HL-60 (cell line): ENCODE data around the gene AIRE.

Experiments
- DNase-seq, 2 experiments: peaks; one replicate each; pipeline ENCODE4 v3.0.0-alpha.2; 2010 to 2020; ENCODE audit warnings: low read depth in 1 of 2, low spot score in 1 of 2
- H3K27ac ChIP-seq: fragments of 250-450 bp; sonication (Bioruptor Pico); replicated peaks from 2 replicates; pipeline ENCODE4 v1.5.1; 2020; ENCODE audit warnings: mild to moderate bottlenecking, moderate library complexity
- H3K27me3 ChIP-seq: fragments of 250-450 bp; sonication (Bioruptor Pico); 2 replicates; pipeline ENCODE4 v1.5.1; 2021; ENCODE audit warnings: mild to moderate bottlenecking, moderate library complexity; ENCODE audit not compliant: insufficient read depth, poor library complexity, severe bottlenecking
- H3K4me3 ChIP-seq: replicated peaks from 2 replicates; pipeline ENCODE4 v1.5.1; 2011; ENCODE audit warnings: mild to moderate bottlenecking, control low read depth, low read length; ENCODE audit not compliant: insufficient read depth
- GABPA ChIP-seq: IDR thresholded peaks from 2 replicates; pipeline ENCODE4 v1.6.1; 2012; ENCODE audit warnings: low read depth
- POLR2AphosphoS5 ChIP-seq: IDR thresholded peaks from 2 replicates; pipeline ENCODE4 v1.6.1; 2012; ENCODE audit warnings: low read depth
- REST ChIP-seq: IDR thresholded peaks from 2 replicates; pipeline ENCODE4 v1.6.1; 2012; ENCODE audit warnings: low read depth; ENCODE audit not compliant: insufficient replicate concordance
- SPI1 ChIP-seq: IDR thresholded peaks from 2 replicates; pipeline ENCODE4 v1.6.1; 2012; ENCODE audit warnings: low read depth, mild to moderate bottlenecking, borderline replicate concordance
- TF ChIP-seq, protein P1 (sequence below): IDR thresholded peaks from one replicate; pipeline ENCODE4 v1.5.1; 2011; ENCODE audit warnings: low read length, control low read depth, inconsistent platforms; ENCODE audit not compliant: insufficient read depth

Gene AIRE

GRCh38 chr21:44326272-44326647, 40.6 kb downstream of the AIRE start:
- no peak overlapping the region for H3K4me3 ChIP-seq
- H3K27me3 ChIP-seq: no peaks in the 10 kb centered on the region
- TF ChIP-seq, protein P1, sequence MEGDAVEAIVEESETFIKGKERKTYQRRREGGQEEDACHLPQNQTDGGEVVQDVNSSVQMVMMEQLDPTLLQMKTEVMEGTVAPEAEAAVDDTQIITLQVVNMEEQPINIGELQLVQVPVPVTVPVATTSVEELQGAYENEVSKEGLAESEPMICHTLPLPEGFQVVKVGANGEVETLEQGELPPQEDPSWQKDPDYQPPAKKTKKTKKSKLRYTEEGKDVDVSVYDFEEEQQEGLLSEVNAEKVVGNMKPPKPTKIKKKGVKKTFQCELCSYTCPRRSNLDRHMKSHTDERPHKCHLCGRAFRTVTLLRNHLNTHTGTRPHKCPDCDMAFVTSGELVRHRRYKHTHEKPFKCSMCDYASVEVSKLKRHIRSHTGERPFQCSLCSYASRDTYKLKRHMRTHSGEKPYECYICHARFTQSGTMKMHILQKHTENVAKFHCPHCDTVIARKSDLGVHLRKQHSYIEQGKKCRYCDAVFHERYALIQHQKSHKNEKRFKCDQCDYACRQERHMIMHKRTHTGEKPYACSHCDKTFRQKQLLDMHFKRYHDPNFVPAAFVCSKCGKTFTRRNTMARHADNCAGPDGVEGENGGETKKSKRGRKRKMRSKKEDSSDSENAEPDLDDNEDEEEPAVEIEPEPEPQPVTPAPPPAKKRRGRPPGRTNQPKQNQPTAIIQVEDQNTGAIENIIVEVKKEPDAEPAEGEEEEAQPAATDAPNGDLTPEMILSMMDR: no peak
- TF ChIP-seq REST (no peak), SPI1 (no peak)
- no peak for DNase-seq
- no peak overlapping the region for H3K27ac ChIP-seq

DNA sequence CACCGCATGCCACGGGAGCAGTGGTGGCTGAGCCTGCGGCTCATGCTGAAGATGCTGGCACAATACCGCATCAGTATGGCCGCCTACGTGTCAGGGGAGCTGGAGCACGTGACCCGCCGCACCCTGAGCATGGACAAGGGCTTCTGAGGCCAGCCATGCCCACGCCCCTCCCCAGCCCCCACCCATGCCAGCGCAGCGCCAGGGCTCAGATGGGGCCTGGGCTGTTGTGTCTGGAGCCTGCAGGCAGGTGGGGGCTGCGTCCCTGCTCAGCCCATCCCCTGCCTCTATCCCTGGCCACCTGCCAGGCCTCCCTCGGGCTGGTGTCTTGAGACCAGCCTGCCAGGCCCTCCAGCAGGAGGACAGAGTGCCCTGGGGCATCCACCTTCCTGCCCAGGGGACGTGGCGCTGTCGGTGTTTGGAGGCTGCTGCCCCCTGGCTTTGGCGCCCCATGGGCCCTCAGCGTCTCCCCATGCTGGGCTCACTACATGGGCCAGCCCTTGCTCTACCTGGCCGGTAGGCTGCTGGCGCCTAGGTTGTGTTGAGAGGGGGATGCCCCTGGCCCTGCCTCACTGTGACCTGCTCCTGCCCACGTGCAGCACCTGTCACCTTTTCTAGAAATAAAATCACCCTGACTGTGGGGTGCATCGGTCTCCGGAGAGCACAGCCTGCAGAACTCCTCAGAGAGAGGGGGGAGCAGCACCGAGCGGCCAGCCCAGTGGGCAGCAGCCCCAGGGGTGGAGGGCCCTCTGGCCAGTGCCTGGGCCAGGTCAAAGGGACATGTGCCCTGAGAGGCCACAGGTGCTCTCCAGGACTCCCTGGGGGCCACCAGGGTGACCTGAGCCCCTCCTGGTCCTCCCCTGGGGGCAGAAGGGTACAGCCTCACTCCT, 41.3 kb downstream of the AIRE start:
- no peak overlapping the region for H3K4me3 ChIP-seq
- H3K27me3 ChIP-seq: no peaks in the 10 kb centered on the region
- no peak for TF ChIP-seq GABPA
- peak; percentile 37; the same call in 1 of the 2 replicates for TF ChIP-seq POLR2AphosphoS5
- no peak for TF ChIP-seq REST
- no peak for TF ChIP-seq SPI1
- no peak for DNase-seq
- no peak overlapping the region for H3K27ac ChIP-seq

GRCh38 chr21:44327603-44327974, 41.9 kb downstream of the AIRE start:
- TF ChIP-seq GABPA (no peak), SPI1 (no peak), POLR2AphosphoS5 (peak; percentile 78)
- TF ChIP-seq, protein P1: no peak
- peak in 1 of 2 experiments; percentile 52 for DNase-seq
- Histone ChIP-seq H3K4me3 (no peak overlapping the region), H3K27ac (no peak overlapping the region), H3K27me3 (no peaks in the 10 kb centered on the region)

DNA sequence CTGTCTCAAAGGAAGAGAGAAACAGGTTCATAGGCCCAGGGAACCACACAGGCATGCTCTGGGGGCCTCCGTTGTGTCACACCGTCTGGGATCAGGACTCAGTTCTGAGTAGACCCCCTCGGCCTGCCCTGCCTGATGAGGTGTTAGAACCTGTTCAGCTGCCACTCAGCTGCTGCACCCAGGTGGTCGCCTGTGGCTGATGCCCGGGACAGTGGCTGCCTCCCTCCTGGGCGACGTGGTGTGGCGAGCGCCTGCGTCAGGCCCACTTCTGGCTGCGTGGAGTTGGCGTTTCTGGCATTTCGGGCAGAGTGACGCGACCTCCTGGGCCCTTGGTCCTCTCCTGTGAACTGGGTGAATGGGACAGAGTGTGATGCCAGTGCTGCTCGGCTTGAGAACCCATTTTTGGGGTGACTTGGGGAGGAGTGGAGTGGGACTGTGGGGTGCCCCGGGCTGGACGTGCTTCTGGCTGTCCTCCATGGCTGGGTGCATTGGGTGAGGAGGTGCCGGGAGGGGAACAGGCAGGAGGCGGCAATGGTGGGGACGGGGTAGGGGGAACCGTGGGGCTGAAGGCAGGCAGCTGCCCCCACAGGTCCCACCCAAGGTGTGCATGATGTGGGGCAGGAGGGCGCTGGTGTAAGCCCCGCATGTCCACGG, 42.7 kb downstream of the AIRE start:
- Histone ChIP-seq H3K4me3 (no peak overlapping the region), H3K27me3 (no peaks in the 10 kb centered on the region), H3K27ac (no peak overlapping the region)
- peak in 1 of 2 experiments; percentile 4 for DNase-seq
- TF ChIP-seq, protein P1: no peak
- TF ChIP-seq GABPA: no peak
- no peak for TF ChIP-seq REST
- no peak for TF ChIP-seq POLR2AphosphoS5
- no peak for TF ChIP-seq SPI1
